ENCODE data around the gene ZNHIT1. TPM values are rescaled to one million over a fixed set of nuclear protein-coding genes. Genes with fewer than 3 reads are reported as not detected.
"Not testable (repeated sequence)": the region's sequence is repeated elsewhere in the genome, so short reads cannot be mapped to it uniquely, and the experiment has no call there.

The ZNHIT1 gene
- polyA plus RNA-seq, 4 donors = 56.5 to 84.1 (median 59.1) TPM

DNA sequence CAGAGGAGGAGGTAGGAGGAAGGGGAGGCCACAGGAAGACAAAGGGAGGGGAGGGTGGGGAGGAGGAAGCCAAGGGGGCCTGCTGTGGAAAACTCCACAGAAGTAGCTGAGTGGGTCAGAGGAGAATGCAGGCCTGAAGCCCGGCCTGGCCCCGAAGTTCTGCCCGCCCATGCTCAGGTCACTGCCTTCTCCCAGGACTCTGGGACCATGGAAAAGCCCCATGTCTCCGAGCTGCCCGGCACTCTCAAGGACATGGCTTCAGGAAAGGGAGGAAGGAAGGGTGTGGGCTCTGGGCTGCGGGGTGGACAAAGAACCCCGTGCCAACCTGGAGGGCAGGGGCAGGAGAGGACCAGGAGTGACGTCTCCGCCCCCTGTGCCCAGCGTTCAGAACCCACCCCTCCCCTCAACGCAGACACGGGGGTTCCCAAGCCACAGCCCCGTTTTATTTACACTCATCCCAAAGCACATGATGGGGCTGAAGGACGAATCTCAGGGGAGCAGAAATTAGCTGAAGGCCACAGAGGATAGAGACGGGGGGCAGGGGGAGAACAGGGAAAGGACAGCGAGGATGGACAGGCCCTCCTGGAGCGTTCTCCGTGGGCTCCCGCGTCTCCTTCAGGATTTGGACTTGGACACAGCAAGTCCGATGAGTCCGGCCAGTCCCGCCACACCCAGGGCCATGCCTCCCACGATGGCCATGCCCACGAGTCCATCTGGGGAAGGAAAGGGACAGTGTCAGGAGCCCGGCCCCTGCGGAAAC, 21.4 kb downstream of the ZNHIT1 start:
- DNase-seq (ENCODE audit: low read depth in 4 of 4, low spot score in 3 of 4) = no peak

DNA sequence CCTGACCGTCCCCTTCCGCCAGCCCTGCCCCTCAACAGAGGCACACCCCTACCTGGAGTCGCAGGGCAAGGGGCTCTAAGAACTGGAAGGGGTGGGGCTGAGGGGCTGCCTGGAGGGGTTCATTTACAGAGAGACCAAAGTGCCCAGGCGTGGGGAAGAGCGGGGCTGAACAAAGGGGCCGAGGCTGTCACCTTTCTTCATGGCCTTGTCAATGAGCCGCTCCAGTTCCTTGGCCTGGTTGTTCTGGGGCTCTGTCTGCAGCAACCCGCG, 21.9 kb downstream of the ZNHIT1 start:
- no peak for DNase-seq (ENCODE audit: low read depth in 4 of 4, low spot score in 3 of 4)

DNA sequence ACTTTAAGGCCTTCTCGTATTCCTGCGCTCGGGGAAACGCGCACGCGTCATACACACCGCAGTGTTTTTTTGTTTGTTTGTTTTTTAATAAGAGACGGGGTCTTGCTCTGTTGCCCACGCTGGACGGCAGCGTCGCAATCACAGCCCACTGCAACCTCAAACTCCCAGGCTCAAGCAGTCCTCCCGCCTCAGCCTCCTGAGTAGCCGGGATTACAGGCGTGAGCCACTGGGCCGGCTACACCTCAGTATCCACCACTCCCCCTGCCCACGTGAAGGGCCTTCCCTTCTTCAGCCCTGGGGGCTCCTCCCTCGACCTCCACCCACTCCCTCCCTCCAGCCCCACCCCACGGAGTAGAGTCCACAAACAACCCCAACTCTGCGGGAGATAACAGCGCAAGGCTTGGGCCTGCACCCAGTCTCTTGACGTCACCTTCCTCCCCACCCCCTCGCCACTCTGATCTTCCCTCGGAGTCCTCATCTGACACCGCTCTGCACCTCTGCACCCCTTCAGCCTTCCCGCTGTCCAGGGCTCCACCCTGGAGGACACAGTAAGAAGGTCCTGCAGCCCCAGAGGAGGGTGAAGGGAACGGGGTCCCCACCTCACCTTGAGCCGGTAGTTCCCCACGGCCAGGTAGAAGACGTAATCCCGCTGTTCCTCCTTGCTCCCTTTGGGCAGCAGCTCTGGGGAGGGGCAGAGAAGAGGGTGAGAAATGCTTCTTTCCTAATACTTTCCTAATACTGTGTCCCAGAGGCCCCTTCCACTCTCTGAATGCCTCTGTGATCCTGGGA, 22.5 kb downstream of the ZNHIT1 start:
- no peak for DNase-seq (ENCODE audit: low read depth in 4 of 4, low spot score in 3 of 4)

DNA sequence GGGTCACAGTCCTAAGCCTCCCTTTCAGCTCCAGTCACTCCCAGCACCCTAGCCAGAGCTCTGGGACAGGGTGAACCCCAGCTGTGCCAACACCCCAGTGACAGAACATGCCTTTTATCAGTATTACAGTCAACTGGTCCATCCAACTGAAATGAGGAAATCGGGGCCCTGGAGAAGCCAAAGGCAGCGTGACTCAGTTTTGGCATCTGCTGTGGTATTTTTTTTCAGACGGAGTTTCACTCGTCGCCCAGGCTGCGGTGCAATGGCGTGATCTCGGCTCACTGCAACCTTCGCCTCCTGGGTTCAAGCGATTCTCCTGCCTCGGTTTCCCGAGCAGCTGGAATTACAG, 23.0 kb downstream of the ZNHIT1 start:
- DNase-seq (ENCODE audit: low read depth in 4 of 4, low spot score in 3 of 4) = no peak

DNA sequence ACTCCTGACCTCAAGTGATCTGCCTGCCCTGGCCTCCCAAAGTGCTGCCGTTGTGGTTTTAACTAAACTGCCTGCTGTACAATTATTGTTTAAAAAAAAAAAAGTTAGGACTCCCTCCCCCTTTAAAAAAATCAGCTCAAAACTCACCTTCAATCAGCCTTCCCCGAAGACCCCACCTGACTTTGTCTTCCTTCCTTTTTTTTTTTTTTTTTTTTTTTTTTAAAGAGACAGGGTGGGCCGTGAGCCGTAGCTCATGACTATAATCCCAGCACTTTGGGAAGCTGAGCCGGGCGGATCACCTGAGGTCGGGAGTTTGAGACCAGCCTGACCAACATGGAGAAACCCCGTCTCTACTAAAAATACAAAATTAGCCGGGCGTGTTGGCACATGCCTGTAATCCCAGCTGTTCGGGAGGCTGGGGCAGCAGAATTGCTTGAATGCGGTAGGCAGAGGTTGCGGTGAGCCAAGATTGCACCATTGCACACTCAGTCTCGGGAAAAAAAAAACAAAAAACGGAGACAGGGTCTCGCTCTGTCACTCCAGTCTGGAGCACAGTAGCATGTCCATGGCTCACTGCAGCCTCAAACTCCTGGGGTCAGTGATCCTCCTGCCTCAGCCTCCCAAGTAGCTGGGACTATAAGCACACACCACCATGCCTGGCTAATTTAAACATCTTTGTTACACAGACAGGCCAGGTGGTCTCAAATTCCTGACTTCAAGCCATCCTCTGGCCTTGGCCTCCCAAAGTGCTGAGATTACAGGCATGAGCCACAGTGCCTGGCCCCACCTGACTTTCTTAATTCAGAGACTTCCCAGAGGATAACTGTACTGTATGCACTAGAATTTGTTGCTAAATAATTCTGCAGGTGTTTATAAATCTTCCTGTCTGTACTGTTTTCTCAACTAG, 23.7 kb downstream of the ZNHIT1 start:
- no peak for DNase-seq (ENCODE audit: low read depth in 4 of 4, low spot score in 3 of 4)

DNA sequence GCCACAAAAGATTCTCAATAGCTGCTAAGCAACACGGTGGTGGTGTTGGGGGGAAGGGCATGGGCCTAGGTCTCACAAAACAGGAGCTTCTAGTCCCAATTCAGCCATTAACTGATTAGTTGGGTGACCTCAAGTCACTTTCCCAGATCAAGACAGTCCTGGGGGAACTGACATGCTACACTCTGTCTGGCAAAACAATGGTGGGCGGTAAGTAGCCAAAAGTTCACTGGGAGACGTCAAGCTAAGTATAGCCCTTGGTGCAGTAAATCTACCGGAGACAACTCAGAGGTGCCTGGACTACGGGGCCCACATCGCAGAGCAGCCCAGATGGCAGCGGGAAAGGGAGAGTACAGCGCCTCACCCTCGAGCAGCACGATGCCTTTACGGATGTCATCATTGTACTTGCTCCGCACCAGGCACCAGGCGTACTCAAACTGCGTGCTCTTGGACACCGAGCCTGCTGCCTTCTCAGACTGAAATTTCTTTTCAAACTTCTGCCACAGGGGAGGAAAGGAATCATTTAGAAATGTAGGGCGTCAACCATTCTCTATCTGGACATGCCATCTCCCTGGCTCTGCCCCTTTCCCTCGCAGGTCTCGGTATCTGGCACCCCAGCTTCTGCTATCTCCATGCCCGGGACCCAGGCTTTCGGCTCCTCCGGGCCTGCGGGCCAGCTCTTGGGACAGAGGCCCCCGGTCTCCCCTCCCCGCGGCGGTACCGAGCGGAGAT, 25.8 kb downstream of the ZNHIT1 start:
- no peak for DNase-seq (ENCODE audit: low read depth in 4 of 4, low spot score in 3 of 4)

DNA sequence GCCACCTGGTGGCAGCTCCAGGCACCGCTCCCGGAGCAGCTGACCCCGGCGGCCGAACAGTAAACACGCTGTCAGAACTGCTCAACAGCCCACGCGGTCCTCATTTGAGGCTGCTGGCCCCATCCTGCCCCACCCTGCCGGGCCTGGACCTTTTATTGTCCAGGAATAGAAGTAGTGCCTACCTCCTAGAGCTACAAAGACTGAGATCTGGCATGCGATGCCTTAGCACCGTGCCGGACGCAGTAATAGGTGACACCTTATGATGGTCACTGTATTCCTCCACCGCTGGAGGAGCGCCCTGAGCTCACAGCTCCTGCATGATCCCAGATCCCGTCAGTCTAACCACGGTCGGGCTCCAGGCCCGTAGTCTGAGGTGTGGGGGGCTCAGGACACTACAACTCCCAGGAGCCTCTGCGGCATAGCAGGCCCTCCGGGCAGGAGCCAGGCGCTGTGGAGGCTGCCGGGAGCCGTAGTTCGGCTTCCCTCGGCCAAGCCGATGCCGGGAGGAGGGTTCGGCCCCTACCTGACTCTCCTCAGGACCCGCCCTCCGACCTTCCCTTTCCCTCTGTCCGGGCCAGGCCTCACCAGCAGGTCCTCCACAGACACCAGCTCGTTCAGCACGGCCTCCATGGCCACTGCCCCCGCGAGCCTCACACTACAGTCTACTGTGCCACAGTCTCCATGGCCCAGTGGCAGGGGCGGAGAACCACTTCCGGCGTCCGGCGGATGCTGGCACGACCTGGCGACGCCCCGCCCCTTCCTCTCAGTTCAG, 26.6 kb downstream of the ZNHIT1 start, which contains the start of gene FIS1:
TSS of gene FIS1 (minus strand) at position 707 of the 772 bp plus-strand sequence. CDS start at position 630, 77 bp downstream.
- peak; percentile 79 to 92 (median 80) for DNase-seq (ENCODE audit: low read depth in 4 of 4, low spot score in 3 of 4)

DNA sequence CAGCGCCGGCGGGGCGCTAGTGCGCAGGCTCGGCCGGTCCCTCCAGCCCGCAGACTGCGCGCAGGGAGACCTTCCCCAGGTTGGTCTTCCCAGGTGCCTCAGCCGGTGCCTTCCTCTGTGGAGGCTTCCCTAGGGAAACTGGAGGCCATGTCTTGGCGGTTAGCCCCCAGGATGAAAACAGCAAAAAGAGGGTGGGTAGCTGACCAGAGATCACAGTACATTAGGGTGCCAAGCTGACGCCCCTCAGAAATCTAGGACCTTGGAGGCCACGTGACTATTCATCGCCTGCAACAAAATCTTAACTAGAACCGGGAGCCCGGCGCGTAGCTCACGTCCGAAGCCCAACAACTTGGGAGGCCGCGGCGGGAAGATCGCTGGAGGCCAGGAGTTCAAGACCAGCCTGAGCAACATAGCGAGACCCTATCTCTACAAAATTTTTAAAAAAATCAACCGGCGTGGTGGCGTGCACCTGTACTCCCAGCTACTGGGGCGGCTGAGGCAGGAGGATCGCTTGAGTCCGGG, 27.2 kb downstream of the ZNHIT1 start:
- no peak for DNase-seq (ENCODE audit: low read depth in 4 of 4, low spot score in 3 of 4)

DNA sequence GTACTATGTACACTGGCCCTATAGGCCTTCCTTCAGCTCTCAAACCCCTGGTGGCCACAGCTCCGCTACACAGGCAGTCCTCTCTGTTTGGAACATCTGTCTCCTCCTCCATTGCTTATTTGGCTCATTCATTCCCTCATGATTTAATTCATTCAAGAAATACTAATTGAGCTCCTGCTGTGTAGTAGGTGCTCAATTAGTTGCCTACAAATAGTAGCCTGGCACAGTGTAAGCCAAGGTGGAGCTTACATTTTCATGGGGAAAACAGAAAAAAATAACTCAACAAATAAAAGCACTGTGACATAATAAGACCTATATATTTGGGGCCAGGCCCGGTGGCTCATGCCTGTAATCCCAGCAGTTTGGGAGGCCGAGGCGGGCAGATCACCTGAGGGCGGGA, 30.3 kb downstream of the ZNHIT1 start:
- DNase-seq (ENCODE audit: low read depth in 4 of 4, low spot score in 3 of 4) = no peak

DNA sequence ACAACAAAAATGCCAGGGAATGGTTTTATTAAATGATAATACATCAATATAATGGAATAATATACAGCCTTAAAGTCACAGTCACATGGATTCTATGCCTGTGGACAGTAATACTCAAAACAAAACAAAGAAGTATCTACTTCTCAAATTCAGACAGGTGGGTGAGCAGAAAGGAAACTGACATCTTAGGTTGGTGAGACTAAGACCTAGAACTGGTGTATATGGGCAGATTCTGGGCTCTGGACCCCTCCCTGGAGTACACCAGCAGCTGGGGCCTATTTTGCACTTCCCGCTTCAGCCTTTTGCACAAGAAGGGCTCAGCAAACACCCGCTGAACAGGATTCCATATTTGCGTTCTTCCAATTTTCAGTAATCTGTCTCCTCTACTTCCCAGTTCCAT, 32.4 kb downstream of the ZNHIT1 start:
- no peak for DNase-seq (ENCODE audit: low read depth in 4 of 4, low spot score in 3 of 4)

DNA sequence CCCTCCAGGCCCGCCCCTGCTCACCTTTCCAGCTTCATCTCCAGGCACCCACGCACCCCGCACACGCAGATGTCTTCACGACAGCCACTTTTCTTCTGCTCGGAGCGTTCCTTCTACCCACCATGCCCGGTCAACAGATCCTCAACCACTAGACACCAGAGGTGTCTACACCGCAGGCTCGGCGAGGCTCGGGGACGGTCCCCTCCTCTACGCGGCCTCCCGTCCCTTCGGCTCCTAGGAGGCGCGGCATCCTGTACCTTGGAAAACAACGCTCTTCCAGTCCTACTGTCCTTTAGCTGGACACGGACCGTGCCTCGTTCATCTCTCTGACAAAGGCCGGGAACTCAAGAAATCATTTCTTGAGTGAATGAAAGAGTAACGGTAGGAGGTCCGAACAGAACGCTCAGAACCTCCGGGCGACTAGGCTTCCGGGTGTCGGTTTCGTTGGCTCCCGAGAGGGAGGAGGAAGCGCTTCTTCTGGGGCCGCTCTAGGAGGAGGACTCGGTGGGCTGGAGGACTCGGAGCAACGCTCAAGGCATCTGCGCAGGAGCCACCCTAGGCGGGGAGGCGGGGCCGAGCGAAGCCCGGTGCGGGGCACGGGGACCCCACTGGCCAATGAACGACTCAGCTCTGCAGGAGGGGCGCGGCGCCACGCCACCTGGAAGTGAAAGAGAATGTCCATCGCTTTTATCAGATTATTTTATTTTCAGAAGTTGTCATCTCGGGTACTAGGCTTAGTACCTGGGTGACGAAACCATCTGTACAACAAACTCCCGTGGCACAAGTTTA, 34.1 kb downstream of the ZNHIT1 start:
- DNase-seq (ENCODE audit: low read depth in 4 of 4, low spot score in 3 of 4) = peak; percentile 93 to 97 (median 95)

DNA sequence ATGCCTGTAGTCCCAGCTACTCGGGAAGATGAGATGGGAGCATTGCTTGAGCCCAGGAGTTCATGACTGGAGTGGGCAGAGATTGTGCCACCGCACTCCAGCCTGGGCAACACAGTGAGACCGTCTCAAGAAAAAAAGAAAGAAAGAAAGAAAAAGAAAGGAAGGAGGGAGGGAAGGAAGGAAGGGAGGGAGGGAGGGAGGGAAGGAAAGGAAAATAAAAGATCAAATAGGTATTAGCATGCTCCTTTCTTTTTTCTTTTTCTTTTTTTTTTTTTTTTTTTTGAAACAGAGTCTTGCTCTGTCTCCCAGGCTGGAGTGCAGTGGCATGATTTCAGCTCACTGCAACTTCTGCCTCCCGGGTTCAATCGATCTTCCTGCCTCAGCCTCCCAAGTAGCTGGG, 35.2 kb downstream of the ZNHIT1 start:
- DNase-seq (ENCODE audit: low read depth in 4 of 4, low spot score in 3 of 4) = not testable (repeated sequence)

DNA sequence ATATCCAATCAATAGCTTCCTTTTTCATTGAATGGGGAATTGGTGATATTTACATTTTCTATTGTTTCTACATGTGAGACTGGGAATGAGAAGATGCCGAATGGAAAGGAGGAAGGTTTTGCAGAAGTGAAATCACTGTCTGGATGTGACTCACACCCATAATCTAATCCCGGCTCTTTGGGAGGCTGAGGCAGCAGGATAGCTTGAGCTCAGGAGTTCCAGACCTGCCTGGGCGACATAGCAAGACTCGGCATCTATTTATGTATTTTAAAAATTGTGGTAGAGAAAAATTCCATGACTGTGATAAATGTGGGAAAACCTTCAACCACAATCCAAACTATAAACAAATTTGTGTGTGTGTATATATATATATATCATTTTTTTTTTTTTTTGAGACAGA, 37.8 kb downstream of the ZNHIT1 start:
- no peak for DNase-seq (ENCODE audit: low read depth in 4 of 4, low spot score in 3 of 4)

DNA sequence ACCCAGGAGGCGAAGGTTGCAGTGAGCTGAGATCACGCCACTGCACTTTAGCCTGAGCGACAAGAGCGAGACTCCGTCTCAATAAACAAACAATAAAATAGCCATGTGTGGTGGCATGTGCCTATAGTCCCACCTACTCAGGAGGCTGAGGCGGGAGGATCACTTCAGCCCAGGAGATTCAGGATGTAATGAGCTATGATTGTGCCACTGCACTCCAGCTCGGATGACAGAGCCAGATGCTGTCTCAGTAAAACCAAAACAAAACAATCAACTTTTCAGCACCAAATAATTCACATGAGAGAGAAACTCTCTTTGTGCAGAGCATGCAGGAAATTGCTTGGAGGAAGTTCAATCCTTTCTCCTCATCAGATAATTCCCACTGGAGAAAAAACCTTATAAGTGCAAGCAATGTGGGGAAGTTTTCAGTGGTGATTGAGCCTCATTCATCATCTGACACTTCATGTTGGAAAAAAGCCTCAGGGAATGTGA, 40.3 kb downstream of the ZNHIT1 start:
- DNase-seq (ENCODE audit: low read depth in 4 of 4, low spot score in 3 of 4) = no peak

DNA sequence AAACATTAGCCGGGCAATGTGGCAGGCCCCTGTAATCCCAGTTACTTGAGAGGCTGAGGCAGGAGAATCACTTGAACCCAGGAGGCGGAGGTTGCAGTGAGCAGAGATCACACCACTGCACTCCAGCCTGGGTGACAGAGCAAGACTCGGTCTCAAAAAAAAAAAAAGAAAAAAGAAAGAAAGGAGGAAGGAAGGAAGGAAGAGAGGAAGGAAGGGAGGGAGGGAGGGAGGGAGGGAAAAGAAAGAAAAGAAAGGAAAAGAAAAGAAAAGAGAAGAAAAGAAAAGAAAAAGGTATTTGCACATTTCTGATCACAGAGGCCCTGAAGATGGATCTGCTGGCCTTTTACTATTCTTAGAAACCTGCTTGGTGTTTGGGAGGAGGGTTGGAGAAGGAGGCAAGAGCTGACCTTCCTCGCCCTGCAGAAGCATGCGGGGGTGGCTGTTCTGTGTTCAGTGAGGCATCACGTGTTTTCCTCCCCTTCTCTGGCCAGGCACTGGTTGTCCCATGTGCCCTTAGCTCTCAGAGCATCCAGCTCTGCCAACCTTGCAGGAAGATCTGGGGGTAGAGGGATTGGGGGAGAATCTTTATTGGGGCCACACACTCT, 46.2 kb downstream of the ZNHIT1 start:
- peak in 2 of 4 donors; percentile 21 to 51 for DNase-seq (ENCODE audit: low read depth in 4 of 4, low spot score in 3 of 4)

DNA sequence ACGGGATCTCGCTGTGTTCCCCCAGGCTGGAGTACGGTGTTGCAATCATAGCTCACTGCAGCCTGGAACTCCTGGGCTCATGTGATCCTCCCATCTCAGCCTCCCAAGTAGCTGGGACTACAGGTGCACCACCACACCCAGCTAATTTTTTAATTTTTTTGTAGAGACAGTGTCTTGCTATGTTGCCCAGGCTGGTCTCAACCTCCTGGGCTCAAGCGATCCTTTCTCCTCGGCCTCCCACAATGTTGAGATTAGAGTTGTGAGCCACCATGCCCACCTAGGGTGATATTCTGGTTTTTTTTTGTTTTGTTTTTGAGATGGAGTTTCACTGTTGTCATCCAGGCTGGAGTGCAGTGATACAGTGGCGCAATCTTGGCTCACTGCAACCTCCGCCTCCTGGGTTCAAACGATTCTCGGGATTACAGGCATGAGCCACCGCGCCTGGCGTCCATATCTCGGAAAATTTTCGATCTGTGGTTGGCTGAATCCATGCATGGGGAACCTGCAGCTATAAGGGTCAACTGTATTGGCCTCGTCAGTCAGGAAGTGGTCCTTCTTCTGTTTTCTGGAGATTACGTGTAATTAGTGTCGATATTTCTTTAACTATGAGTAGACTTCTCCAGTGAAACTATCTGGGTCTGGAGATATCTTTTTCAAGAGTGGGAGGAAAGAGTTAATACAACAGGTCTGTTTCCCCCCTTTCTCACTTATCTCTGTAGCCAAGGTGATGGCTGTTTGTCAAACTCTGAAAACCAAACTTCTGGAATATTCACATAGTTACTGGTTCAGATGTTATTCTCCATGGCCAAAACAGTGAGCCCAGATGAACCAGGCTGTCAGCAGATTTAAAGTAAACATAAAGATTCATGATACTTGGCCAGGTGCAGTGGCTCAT, 47.9 kb downstream of the ZNHIT1 start:
- DNase-seq (ENCODE audit: low read depth in 4 of 4, low spot score in 3 of 4) = no peak

DNA sequence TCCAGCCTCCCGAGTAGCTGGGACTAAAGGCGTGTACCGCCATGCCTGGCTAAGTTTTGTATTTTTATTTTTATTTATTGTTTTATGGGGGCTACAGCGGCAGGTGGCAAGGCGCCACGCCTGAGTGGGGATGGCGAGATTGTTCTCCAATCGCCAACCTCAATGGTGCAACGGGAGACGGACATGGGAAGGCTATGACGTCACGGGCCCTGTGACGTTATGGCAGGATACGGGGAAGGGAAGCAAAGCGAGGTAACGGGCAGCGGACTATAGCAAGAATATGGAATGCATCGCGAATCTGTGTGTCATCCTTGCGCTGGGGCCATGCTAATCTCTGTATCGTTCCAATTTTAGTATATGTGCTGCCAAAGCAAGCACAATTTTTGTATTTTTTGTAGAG, 51.7 kb downstream of the ZNHIT1 start:
- DNase-seq (ENCODE audit: low read depth in 4 of 4, low spot score in 3 of 4) = no peak

Data from right renal pelvis (tissue), 4 donors.